SK-N-SH treated with all-trans-retinoic acid at 6 μM for 48 hours (cell line): ENCODE measurements around the gene PPP1CC.

Source experiments
- ARNTL ChIP-seq: fragments of 450-650 bp; formaldehyde crosslinking; IDR thresholded peaks from 2 replicates; pipeline ENCODE4 v1.5.0; 2020; ENCODE audit warnings: low read depth, mild to moderate bottlenecking, moderate library complexity, borderline replicate concordance
- TF ChIP-seq, protein P1 (sequence below): fragments of 250-450 bp; sonication (Bioruptor Pico); IDR thresholded peaks from 2 replicates; pipeline ENCODE4 v1.5.1; 2020; ENCODE audit warnings: low read depth, mild to moderate bottlenecking, moderate library complexity

DNA sequence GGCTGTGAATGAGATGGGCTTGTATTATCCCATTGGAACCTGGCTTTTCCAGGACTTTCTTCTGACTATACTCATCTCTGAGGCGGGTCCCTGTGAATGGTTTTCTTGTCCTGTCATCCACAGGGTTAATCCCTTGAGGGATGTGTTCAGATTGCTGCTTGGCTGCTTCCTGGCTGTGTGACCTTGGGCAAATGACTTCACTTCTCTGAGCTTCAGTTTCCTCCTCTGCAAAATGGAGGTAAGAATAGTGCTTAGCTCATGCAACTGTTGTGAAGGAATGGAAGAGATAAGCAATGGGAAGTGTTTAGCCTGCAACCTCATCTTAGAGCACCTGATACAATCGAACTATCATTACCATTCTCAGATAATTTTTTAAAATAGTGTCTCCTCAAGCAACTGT is 32.1 kb upstream of the PPP1CC start:
- no peak for TF ChIP-seq ARNTL
- TF ChIP-seq, protein P1, sequence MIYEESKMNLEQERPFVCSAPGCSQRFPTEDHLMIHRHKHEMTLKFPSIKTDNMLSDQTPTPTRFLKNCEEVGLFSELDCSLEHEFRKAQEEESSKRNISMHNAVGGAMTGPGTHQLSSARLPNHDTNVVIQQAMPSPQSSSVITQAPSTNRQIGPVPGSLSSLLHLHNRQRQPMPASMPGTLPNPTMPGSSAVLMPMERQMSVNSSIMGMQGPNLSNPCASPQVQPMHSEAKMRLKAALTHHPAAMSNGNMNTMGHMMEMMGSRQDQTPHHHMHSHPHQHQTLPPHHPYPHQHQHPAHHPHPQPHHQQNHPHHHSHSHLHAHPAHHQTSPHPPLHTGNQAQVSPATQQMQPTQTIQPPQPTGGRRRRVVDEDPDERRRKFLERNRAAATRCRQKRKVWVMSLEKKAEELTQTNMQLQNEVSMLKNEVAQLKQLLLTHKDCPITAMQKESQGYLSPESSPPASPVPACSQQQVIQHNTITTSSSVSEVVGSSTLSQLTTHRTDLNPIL: no peak
